ENCODE measurements around the gene SUCNR1. TPM values are rescaled to one million over a fixed set of nuclear protein-coding genes. Genes with fewer than 3 reads are reported as not detected.

Gene SUCNR1
- total RNA-seq, 1 experiment from 2014 or later: not detected

DNA sequence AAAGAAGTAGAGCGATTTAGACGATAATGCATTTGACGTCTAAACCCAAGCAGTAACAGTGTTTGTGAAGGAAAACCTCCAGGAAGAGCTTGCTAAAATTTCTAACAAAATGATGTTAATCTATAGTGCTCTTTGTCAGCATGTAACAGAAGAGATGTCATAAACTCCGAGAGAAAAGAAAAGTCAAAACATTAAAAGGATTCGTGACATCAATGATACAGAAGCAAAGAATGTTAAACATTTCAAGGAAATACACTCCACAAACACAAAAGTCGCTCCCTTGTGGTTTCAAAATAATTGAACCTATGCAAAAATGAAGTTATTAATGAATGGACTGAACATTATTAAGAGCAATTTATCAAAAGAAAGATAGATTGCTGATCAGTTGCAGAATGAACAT, 31.6 kb upstream of the SUCNR1 start:
- Mint-ChIP-seq H3K4me1 (peaks cover 7% of the 10 kb centered on the region), H3K27ac (no peak overlapping the region), H3K9me3 (peaks cover 6% of the 10 kb centered on the region), H3K4me3 (no peak overlapping the region), H3K27me3 (ENCODE audit: low read depth) (no peaks in the 10 kb centered on the region), H3K36me3 (no peaks in the 10 kb centered on the region)
- ATAC-seq (no peak), DNase-seq (ENCODE audit: low spot score) (no peak)
- ChIA-PET POLR2A (no interaction called here), CTCF (no interaction called here)
- TF ChIP-seq, protein P1, sequence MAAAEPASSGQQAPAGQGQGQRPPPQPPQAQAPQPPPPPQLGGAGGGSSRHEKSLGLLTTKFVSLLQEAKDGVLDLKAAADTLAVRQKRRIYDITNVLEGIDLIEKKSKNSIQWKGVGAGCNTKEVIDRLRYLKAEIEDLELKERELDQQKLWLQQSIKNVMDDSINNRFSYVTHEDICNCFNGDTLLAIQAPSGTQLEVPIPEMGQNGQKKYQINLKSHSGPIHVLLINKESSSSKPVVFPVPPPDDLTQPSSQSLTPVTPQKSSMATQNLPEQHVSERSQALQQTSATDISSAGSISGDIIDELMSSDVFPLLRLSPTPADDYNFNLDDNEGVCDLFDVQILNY (CRISPR knock-in tag; IDR thresholded peaks at IDR 0.05): no peak
- TF ChIP-seq, protein P2, sequence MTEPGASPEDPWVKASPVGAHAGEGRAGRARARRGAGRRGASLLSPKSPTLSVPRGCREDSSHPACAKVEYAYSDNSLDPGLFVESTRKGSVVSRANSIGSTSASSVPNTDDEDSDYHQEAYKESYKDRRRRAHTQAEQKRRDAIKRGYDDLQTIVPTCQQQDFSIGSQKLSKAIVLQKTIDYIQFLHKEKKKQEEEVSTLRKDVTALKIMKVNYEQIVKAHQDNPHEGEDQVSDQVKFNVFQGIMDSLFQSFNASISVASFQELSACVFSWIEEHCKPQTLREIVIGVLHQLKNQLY (CRISPR knock-in tag; IDR thresholded peaks at IDR 0.05): no peak
- TF ChIP-seq ELF4 (CRISPR knock-in tag; IDR thresholded peaks at IDR 0.05; ENCODE audit: low read depth) (no peak), MYBL2 (CRISPR knock-in tag; IDR thresholded peaks at IDR 0.05) (no peak), SMAD3 (CRISPR knock-in tag; IDR thresholded peaks at IDR 0.05; ENCODE audit: borderline replicate concordance) (no peak), OVOL2 (CRISPR knock-in tag; IDR thresholded peaks at IDR 0.05; ENCODE audit: borderline replicate concordance) (no peak), GABPB1 (CRISPR knock-in tag; IDR thresholded peaks at IDR 0.05) (no peak), GRHL2 (CRISPR knock-in tag; IDR thresholded peaks at IDR 0.05; ENCODE audit: insufficient replicate concordance, severe bottlenecking) (no peak), JAZF1 (CRISPR knock-in tag; IDR thresholded peaks at IDR 0.05) (no peak), ZNF263 (CRISPR knock-in tag; IDR thresholded peaks at IDR 0.05; ENCODE audit: low read depth) (no peak), ZNF138 (CRISPR knock-in tag; conservative IDR thresholded peaks at IDR 0.05) (no peak), JUN (CRISPR knock-in tag; IDR thresholded peaks at IDR 0.05) (no peak), CREM (CRISPR knock-in tag; IDR thresholded peaks at IDR 0.05) (no peak)
- TF ChIP-seq, protein P3, sequence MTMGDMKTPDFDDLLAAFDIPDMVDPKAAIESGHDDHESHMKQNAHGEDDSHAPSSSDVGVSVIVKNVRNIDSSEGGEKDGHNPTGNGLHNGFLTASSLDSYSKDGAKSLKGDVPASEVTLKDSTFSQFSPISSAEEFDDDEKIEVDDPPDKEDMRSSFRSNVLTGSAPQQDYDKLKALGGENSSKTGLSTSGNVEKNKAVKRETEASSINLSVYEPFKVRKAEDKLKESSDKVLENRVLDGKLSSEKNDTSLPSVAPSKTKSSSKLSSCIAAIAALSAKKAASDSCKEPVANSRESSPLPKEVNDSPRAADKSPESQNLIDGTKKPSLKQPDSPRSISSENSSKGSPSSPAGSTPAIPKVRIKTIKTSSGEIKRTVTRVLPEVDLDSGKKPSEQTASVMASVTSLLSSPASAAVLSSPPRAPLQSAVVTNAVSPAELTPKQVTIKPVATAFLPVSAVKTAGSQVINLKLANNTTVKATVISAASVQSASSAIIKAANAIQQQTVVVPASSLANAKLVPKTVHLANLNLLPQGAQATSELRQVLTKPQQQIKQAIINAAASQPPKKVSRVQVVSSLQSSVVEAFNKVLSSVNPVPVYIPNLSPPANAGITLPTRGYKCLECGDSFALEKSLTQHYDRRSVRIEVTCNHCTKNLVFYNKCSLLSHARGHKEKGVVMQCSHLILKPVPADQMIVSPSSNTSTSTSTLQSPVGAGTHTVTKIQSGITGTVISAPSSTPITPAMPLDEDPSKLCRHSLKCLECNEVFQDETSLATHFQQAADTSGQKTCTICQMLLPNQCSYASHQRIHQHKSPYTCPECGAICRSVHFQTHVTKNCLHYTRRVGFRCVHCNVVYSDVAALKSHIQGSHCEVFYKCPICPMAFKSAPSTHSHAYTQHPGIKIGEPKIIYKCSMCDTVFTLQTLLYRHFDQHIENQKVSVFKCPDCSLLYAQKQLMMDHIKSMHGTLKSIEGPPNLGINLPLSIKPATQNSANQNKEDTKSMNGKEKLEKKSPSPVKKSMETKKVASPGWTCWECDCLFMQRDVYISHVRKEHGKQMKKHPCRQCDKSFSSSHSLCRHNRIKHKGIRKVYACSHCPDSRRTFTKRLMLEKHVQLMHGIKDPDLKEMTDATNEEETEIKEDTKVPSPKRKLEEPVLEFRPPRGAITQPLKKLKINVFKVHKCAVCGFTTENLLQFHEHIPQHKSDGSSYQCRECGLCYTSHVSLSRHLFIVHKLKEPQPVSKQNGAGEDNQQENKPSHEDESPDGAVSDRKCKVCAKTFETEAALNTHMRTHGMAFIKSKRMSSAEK (CRISPR knock-in tag; IDR thresholded peaks at IDR 0.05; ENCODE audit: borderline replicate concordance): no peak
- TF ChIP-seq, protein P4, sequence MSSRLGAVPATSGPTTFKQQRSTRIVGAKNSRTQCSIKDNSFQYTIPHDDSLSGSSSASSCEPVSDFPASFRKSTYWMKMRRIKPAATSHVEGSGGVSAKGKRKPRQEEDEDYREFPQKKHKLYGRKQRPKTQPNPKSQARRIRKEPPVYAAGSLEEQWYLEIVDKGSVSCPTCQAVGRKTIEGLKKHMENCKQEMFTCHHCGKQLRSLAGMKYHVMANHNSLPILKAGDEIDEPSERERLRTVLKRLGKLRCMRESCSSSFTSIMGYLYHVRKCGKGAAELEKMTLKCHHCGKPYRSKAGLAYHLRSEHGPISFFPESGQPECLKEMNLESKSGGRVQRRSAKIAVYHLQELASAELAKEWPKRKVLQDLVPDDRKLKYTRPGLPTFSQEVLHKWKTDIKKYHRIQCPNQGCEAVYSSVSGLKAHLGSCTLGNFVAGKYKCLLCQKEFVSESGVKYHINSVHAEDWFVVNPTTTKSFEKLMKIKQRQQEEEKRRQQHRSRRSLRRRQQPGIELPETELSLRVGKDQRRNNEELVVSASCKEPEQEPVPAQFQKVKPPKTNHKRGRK (CRISPR knock-in tag; IDR thresholded peaks at IDR 0.05; ENCODE audit: borderline replicate concordance): no peak
- TF ChIP-seq, protein P5, sequence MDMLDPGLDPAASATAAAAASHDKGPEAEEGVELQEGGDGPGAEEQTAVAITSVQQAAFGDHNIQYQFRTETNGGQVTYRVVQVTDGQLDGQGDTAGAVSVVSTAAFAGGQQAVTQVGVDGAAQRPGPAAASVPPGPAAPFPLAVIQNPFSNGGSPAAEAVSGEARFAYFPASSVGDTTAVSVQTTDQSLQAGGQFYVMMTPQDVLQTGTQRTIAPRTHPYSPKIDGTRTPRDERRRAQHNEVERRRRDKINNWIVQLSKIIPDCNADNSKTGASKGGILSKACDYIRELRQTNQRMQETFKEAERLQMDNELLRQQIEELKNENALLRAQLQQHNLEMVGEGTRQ (CRISPR knock-in tag; IDR thresholded peaks at IDR 0.05): no peak
- TF ChIP-seq, protein P6, sequence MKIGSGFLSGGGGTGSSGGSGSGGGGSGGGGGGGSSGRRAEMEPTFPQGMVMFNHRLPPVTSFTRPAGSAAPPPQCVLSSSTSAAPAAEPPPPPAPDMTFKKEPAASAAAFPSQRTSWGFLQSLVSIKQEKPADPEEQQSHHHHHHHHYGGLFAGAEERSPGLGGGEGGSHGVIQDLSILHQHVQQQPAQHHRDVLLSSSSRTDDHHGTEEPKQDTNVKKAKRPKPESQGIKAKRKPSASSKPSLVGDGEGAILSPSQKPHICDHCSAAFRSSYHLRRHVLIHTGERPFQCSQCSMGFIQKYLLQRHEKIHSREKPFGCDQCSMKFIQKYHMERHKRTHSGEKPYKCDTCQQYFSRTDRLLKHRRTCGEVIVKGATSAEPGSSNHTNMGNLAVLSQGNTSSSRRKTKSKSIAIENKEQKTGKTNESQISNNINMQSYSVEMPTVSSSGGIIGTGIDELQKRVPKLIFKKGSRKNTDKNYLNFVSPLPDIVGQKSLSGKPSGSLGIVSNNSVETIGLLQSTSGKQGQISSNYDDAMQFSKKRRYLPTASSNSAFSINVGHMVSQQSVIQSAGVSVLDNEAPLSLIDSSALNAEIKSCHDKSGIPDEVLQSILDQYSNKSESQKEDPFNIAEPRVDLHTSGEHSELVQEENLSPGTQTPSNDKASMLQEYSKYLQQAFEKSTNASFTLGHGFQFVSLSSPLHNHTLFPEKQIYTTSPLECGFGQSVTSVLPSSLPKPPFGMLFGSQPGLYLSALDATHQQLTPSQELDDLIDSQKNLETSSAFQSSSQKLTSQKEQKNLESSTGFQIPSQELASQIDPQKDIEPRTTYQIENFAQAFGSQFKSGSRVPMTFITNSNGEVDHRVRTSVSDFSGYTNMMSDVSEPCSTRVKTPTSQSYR (CRISPR knock-in tag; IDR thresholded peaks at IDR 0.05): no peak
